BJ (cell line): ENCODE results near the gene LRG1. TPM values are rescaled to one million over a fixed set of nuclear protein-coding genes. Genes with fewer than 3 reads are reported as not detected.

Experiments
- CTCF ChIA-PET: fragments of 350-600 bp; formaldehyde crosslinking; extraction: SDS; loops from one replicate; lab custom pipeline; 2021; ENCODE audit warnings: antibody characterized with exemption, inconsistent platforms; lab: Yijun Ruan, JAX
- POLR2A ChIA-PET: fragments of 300-600 bp; sonication (Branson Sonifier 250); formaldehyde crosslinking; extraction: SDS; loops from one replicate; lab custom pipeline; 2021; ENCODE audit warnings: antibody characterized with exemption; lab: Charles Lee
- DNase-seq: peaks from one replicate; pipeline ENCODE4 v3.0.0-alpha.2; 2011; ENCODE audit warnings: low read depth
- H3K27me3 ChIP-seq: 2 replicates; pipeline ENCODE4 v1.6.0; 2011; ENCODE audit warnings: low read length; ENCODE audit not compliant: control insufficient read depth, insufficient read depth
- H3K36me3 ChIP-seq: 2 replicates; pipeline ENCODE4 v1.5.1; 2011; ENCODE audit warnings: low read length; ENCODE audit not compliant: control insufficient read depth, insufficient read depth
- H3K4me3 ChIP-seq: 2 replicates; pipeline ENCODE4 v1.5.1; 2011; ENCODE audit warnings: low read depth, mild to moderate bottlenecking, control low read depth, low read length
- polyA plus RNA-seq: library from polyadenylated mRNA; depleted of rRNA; stranded (reverse); fragments of >200 nt; gene quantifications from 2 replicates; pipeline ENCODE4 v1.2.3, GENCODE V29; 2011
- TF ChIP-seq, protein P1 (sequence below): IDR thresholded peaks from 2 replicates; pipeline ENCODE4 v1.5.1; 2011; ENCODE audit warnings: low read depth, mild to moderate bottlenecking, control low read depth, inconsistent platforms, low read length, moderate library complexity; ENCODE audit not compliant: insufficient read depth

Gene LRG1
- polyA plus RNA-seq, 1 experiment, result 0.02 TPM

DNA sequence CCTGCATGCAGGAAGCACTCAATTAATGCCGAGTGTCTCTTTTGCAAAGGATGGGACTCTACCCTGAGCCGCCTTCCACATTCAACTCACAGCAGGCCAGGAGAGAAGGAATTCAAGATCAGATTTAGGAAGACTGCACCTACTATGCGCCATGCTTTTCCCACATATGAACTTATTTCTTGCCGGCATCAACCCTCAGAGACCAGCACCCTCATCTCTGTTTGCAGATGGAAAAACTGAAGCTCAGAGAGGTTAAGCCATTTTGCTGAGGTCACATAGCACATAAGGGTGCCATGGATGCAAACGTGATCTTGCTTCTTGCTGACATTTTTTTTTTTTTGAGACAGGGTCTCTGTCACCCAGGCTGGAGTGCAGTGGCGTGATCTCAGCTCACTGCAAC lies 33.8 kb upstream of the LRG1 start:
- Histone ChIP-seq H3K4me3 (no peak overlapping the region), H3K27me3 (no peaks in the 10 kb centered on the region), H3K36me3 (no peaks in the 10 kb centered on the region)
- TF ChIP-seq, protein P1, sequence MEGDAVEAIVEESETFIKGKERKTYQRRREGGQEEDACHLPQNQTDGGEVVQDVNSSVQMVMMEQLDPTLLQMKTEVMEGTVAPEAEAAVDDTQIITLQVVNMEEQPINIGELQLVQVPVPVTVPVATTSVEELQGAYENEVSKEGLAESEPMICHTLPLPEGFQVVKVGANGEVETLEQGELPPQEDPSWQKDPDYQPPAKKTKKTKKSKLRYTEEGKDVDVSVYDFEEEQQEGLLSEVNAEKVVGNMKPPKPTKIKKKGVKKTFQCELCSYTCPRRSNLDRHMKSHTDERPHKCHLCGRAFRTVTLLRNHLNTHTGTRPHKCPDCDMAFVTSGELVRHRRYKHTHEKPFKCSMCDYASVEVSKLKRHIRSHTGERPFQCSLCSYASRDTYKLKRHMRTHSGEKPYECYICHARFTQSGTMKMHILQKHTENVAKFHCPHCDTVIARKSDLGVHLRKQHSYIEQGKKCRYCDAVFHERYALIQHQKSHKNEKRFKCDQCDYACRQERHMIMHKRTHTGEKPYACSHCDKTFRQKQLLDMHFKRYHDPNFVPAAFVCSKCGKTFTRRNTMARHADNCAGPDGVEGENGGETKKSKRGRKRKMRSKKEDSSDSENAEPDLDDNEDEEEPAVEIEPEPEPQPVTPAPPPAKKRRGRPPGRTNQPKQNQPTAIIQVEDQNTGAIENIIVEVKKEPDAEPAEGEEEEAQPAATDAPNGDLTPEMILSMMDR, result no peak
- POLR2A ChIA-PET, result no interaction called here
- CTCF ChIA-PET, result interaction anchor here (1.1 to 8.8 kb wide), 3 partner anchors 50 to 63 kb away, joined by 3 to 119 read pairs (median 35); no protein-coding TSS in a partner anchor
- no peak for DNase-seq

GRCh38 chr19:4571305-4571917 lies 31.6 kb upstream of the LRG1 start:
- DNase-seq, result no peak
- Histone ChIP-seq H3K36me3 (no peaks in the 10 kb centered on the region), H3K4me3 (no peak overlapping the region), H3K27me3 (no peaks in the 10 kb centered on the region)
- CTCF ChIA-PET, result interaction anchor here (0.9 to 8.8 kb wide), 4 partner anchors 12 to 65 kb away, joined by 3 to 119 read pairs (median 20); no protein-coding TSS in a partner anchor
- POLR2A ChIA-PET, result interaction anchor here (0.6 kb wide), 1 partner anchor 13 kb away, joined by 4 read pairs; no protein-coding TSS in a partner anchor
- TF ChIP-seq, protein P1, result no peak

DNA sequence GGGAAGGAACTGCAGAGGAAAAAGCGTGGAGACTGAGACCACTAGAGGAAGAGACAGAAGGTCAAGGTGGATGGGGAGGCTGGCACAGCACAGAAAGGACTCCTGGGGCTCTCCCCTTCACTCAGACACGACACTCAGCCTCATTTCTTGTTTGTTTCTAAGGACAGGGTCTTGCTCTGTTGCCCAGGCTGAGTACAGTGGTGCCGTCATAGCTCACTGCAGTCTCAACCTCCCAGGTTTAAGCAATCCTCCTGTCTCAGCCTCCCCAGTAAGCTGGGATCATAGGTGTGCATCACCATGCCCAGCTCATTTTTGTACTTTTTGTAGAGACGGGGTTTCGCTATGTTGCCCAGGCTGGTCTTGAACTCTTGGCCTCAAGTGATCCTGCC lies 31.1 kb upstream of the LRG1 start:
- ChIA-PET CTCF (interaction anchor here (0.7 to 8.8 kb wide), 5 partner anchors 12 to 66 kb away, joined by 3 to 119 read pairs (median 4); no protein-coding TSS in a partner anchor), POLR2A (interaction anchor here (0.6 kb wide), 1 partner anchor 14 kb away, joined by 4 read pairs; no protein-coding TSS in a partner anchor)

GRCh38 chr19:4570402-4570801 lies 30.6 kb upstream of the LRG1 start:
- TF ChIP-seq, protein P1, result no peak
- Histone ChIP-seq H3K4me3 (no peak overlapping the region), H3K36me3 (no peaks in the 10 kb centered on the region), H3K27me3 (no peaks in the 10 kb centered on the region)
- DNase-seq, result no peak
- POLR2A ChIA-PET, result no interaction called here
- CTCF ChIA-PET, result interaction anchor here (0.7 to 8.8 kb wide), 5 partner anchors 10 to 66 kb away, joined by 3 to 119 read pairs (median 4); no protein-coding TSS in a partner anchor

More for the DNA sequence above, 31.1 kb upstream of the LRG1 start:
- TF ChIP-seq, protein P1, result no peak
- no peak for DNase-seq
- Histone ChIP-seq H3K27me3 (no peaks in the 10 kb centered on the region), H3K4me3 (no peak overlapping the region), H3K36me3 (no peaks in the 10 kb centered on the region)

- CTCF ChIA-PET, result interaction anchor here (0.9 to 8.8 kb wide), 7 partner anchors 8 to 68 kb away, joined by 3 to 119 read pairs (median 10); partner anchors contain the start of gene SEMA6B
Observed at GRCh38 chr19:4568886-4569285, 29.1 kb upstream of the LRG1 start.

More at GRCh38 chr19:4568886-4569285, 29.1 kb upstream of the LRG1 start:
- TF ChIP-seq, protein P1, result no peak
- H3K4me3 ChIP-seq, result no peak overlapping the region
- H3K27me3 ChIP-seq, result no peaks in the 10 kb centered on the region
- no peak for DNase-seq
- POLR2A ChIA-PET, result no interaction called here
- no peaks in the 10 kb centered on the region for H3K36me3 ChIP-seq
